Common myeloid progenitor, CD34-positive (primary cell): Measurements from ENCODE around the gene BICDL1.
A peak's percentile ranks its signal among the peaks of the same experiment; 100 is the strongest.

Source experiments
- CTCF ChIA-PET: fragments of 350-600 bp; sonication (Branson Sonifier 250); formaldehyde crosslinking; loops from one replicate; lab custom pipeline; 2021; ENCODE audit warnings: antibody characterized with exemption; lab: Charles Lee
- POLR2A ChIA-PET: fragments of 350-600 bp; sonication (Branson Sonifier 250); formaldehyde crosslinking; loops from one replicate; lab custom pipeline; 2021; ENCODE audit warnings: antibody characterized with exemption; lab: Charles Lee
- DNase-seq, 3 donors: peaks; one replicate each; pipeline versions ENCODE4 v3.0.0 to v3.0.0-alpha.2; 2013
- H3K27ac ChIP-seq, 2 experiments: 1 replicate in 1 of 2; 2 replicates in 1 of 2; pipeline ENCODE4 v1.7.0; 2013; ENCODE audit warnings: inconsistent platforms in 2 of 2, low read length in 2 of 2, mild to moderate bottlenecking in 2 of 2, low read depth in 1 of 2, moderate library complexity in 1 of 2; ENCODE audit not compliant: severe bottlenecking in 2 of 2, insufficient read depth in 1 of 2, poor library complexity in 1 of 2
- H3K27me3 ChIP-seq, 5 experiments: replicated peaks in 2 of 5; 1 replicate in 3 of 5; 2 replicates in 2 of 5; pipeline versions ENCODE4 v1.6.1 to v1.7.0; 2013; ENCODE audit warnings: low read length in 4 of 5, mild to moderate bottlenecking in 2 of 5, moderate library complexity in 2 of 5, inconsistent platforms in 1 of 5; ENCODE audit not compliant: insufficient read depth in 5 of 5, control insufficient read depth in 4 of 5
- H3K36me3 ChIP-seq, 4 experiments: 1 replicate in 2 of 4; 2 replicates in 2 of 4; pipeline versions ENCODE4 v1.6.1 to v1.7.0; 2013; ENCODE audit warnings: low read length in 3 of 4, control low read depth in 1 of 4, mild to moderate bottlenecking in 1 of 4; ENCODE audit not compliant: control insufficient read depth in 4 of 4, insufficient read depth in 4 of 4
- H3K4me1 ChIP-seq, 4 experiments: 1 replicate in 3 of 4; 2 replicates in 1 of 4; pipeline versions ENCODE4 v1.6.1 to v1.7.1; 2013; ENCODE audit warnings: low read length in 3 of 4, mild to moderate bottlenecking in 3 of 4, control low read depth in 1 of 4, inconsistent platforms in 1 of 4, moderate library complexity in 1 of 4; ENCODE audit not compliant: control insufficient read depth in 4 of 4, insufficient read depth in 4 of 4; ENCODE audit errors: control extremely low read depth in 1 of 4
- H3K4me3 ChIP-seq, 7 experiments: 1 replicate in 4 of 7; 2 replicates in 3 of 7; pipeline versions ENCODE4 v1.5.1 to v1.7.0; 2013; ENCODE audit warnings: mild to moderate bottlenecking in 7 of 7, low read length in 6 of 7, moderate library complexity in 6 of 7, inconsistent platforms in 2 of 7, low read depth in 2 of 7, control low read depth in 1 of 7; ENCODE audit not compliant: insufficient read depth in 4 of 7, control insufficient read depth in 1 of 7; ENCODE audit errors: extremely low read depth in 1 of 7
- H3K9me3 ChIP-seq, 5 experiments: 1 replicate in 4 of 5; 2 replicates in 1 of 5; pipeline versions ENCODE4 v1.6.1 to v1.7.1; 2013; ENCODE audit warnings: low read length in 4 of 5, mild to moderate bottlenecking in 2 of 5, inconsistent platforms in 1 of 5, low read depth in 1 of 5, moderate library complexity in 1 of 5; ENCODE audit not compliant: control insufficient read depth in 4 of 5, insufficient read depth in 2 of 5; ENCODE audit errors: control extremely low read depth in 1 of 5
- WGBS: methylation state at CpG from one replicate; pipeline ENCODE4 v1.1.5; 2013; ENCODE audit not compliant: insufficient coverage; 5-methylcytosine and 5-hydroxymethylcytosine counted together

Gene BICDL1

GRCh38 chr12:120115692-120116440, 126.8 kb downstream of the BICDL1 start:
- CTCF ChIA-PET, result interaction anchor here (1.3 to 1.8 kb wide), 2 partner anchors 13 to 29 kb away, joined by 5 to 8 read pairs; no protein-coding TSS in a partner anchor
- Histone ChIP-seq H3K27ac (peak overlapping the region in 1 of 2 experiments; percentile 58), H3K9me3 (no peaks in the 10 kb centered on the region), H3K27me3 (no peaks in the 10 kb centered on the region), H3K4me1 (peaks cover 12 to 60% (median 40%) of the 10 kb centered on the region in 4 experiments), H3K36me3 (peaks cover 0 to 14% (median 8%) of the 10 kb centered on the region in 4 experiments), H3K4me3 (peak overlapping the region; percentile 51 to 91 (median 81))
- POLR2A ChIA-PET, result interaction anchor here (1.3 kb wide), 1 partner anchor 13 kb away, joined by 3 read pairs; no protein-coding TSS in a partner anchor
- DNase-seq, result peak in 2 of 3 donors; percentile 29 to 42
- WGBS, result 15% methylated on average over 25 of the region's 31 CpGs

GRCh38 chr12:120116441-120116791, 127.4 kb downstream of the BICDL1 start, which contains the start of gene RAB35:
RAB35 (minus strand) TSS chr12:120116753; CDS start chr12:120116650, 103 bp downstream.
- Histone ChIP-seq H3K27ac (peak within 1 kb of the TSS; percentile 53 to 81), H3K4me1 (peaks cover 12 to 60% (median 35%) of the 10 kb centered on the region in 4 experiments), H3K27me3 (no peaks in the 10 kb centered on the region), H3K9me3 (no peaks in the 10 kb centered on the region), H3K36me3 (peaks cover 0 to 14% (median 8%) of the 10 kb centered on the region in 4 experiments), H3K4me3 (peak within 1 kb of the TSS; percentile 79 to 91 (median 87))
- no peak for DNase-seq
- POLR2A ChIA-PET, result interaction anchor here (1.0 to 1.8 kb wide), 2 partner anchors 11 to 176 kb away, joined by 4 to 8 read pairs; partner anchors contain the start of gene RNU4-2
- CTCF ChIA-PET, result interaction anchor here (1.5 kb wide), 2 partner anchors 9 to 14 kb away, joined by 4 to 5 read pairs; no protein-coding TSS in a partner anchor
- 0% methylated on average over 19 of the region's 50 CpGs for WGBS

- Histone ChIP-seq H3K4me3 (peak overlapping the region; percentile 79 to 91 (median 87)), H3K9me3 (no peaks in the 10 kb centered on the region), H3K36me3 (peaks cover 0 to 14% (median 8%) of the 10 kb centered on the region in 4 experiments), H3K27ac (peak overlapping the region; percentile 53 to 81), H3K27me3 (no peaks in the 10 kb centered on the region), H3K4me1 (peaks cover 12 to 58% (median 29%) of the 10 kb centered on the region in 4 experiments)
- CTCF ChIA-PET, result interaction anchor here (0.9 to 1.5 kb wide), 4 partner anchors 9 to 84 kb away, joined by 4 to 5 read pairs (median 4); no protein-coding TSS in a partner anchor
- WGBS, result 0% methylated on average over 63 of the region's 91 CpGs
- POLR2A ChIA-PET, result interaction anchor here (1.0 to 1.8 kb wide), 2 partner anchors 10 to 175 kb away, joined by 4 to 8 read pairs; partner anchors contain the start of gene RNU4-2
- DNase-seq, result peak; percentile 90 to 95 (median 95)
Measured at GRCh38 chr12:120116792-120117651, 128.0 kb downstream of the BICDL1 start.

- no peak for DNase-seq
- CTCF ChIA-PET, result interaction anchor here (0.9 to 1.5 kb wide), 5 partner anchors 8 to 83 kb away, joined by 3 to 5 read pairs (median 4); no protein-coding TSS in a partner anchor
- 29% methylated on average over 2 of the region's 7 CpGs for WGBS
- Histone ChIP-seq H3K4me1 (peaks cover 12 to 53% (median 24%) of the 10 kb centered on the region in 4 experiments), H3K27ac (no peak overlapping the region), H3K9me3 (no peaks in the 10 kb centered on the region), H3K27me3 (no peaks in the 10 kb centered on the region), H3K36me3 (peaks cover 0 to 14% (median 8%) of the 10 kb centered on the region in 4 experiments), H3K4me3 (peak overlapping the region; percentile 79 to 91 (median 87))
- POLR2A ChIA-PET, result interaction anchor here (1.8 kb wide), 1 partner anchor 174 kb away, joined by 8 read pairs; the partner anchor contains the start of gene RNU4-2
Measured at GRCh38 chr12:120117961-120118320, 128.9 kb downstream of the BICDL1 start.

GRCh38 chr12:120118321-120119061, 129.5 kb downstream of the BICDL1 start:
- 90% methylated on average over 4 of the region's 11 CpGs for WGBS
- Histone ChIP-seq H3K4me1 (peaks cover 12 to 53% (median 24%) of the 10 kb centered on the region in 4 experiments), H3K4me3 (peak overlapping the region in 2 of 7 experiments; percentile 87)

More at GRCh38 chr12:120118321-120119061, 129.5 kb downstream of the BICDL1 start:
- H3K36me3 ChIP-seq, result peaks cover 0 to 13% (median 7%) of the 10 kb centered on the region in 4 experiments
- ChIA-PET POLR2A (no interaction called here), CTCF (interaction anchor here (1.0 to 1.4 kb wide), 3 partner anchors 12 to 67 kb away, joined by 3 to 4 read pairs (median 3); no protein-coding TSS in a partner anchor)
- no peak overlapping the region for H3K27ac ChIP-seq
- no peaks in the 10 kb centered on the region for H3K27me3 ChIP-seq
- H3K9me3 ChIP-seq, result no peaks in the 10 kb centered on the region
- DNase-seq, result no peak
